DOHH2 (cell line): ENCODE data around the gene ZNF346.

Source experiments
- CTCF ChIP-seq: fragments of 200-600 bp; sonication (generic); IDR thresholded peaks from one replicate; pipeline ENCODE4 v1.5.1; 2014; ENCODE audit warnings: antibody characterized with exemption, mild to moderate bottlenecking, low read depth, low read length; ENCODE audit not compliant: poor library complexity, severe bottlenecking
- EZH2phosphoT487 ChIP-seq: fragments of 200-600 bp; sonication (generic); IDR thresholded peaks from 2 replicates; pipeline ENCODE4 v1.6.1; 2017; ENCODE audit warnings: borderline replicate concordance, mild to moderate bottlenecking, antibody characterized with exemption, low read length, moderate library complexity, mixed read lengths

- no peak for TF ChIP-seq CTCF
- no peak for TF ChIP-seq EZH2phosphoT487
Observed at GRCh38 chr5:177122566-177122965, 100.1 kb downstream of the ZNF346 start.
